RPMI7951 (cell line): ENCODE results near the gene BCAS3. TPM values are rescaled to one million over a fixed set of nuclear protein-coding genes. Genes with fewer than 3 reads are reported as not detected.

ENCODE experiments used
- DNase-seq: peaks from one replicate; pipeline ENCODE4 v3.0.0-alpha.2; 2012; ENCODE audit warnings: low read depth
- total RNA-seq: library from RNA; depleted of rRNA; stranded (reverse); fragments of >200 nt; shearing (Covaris generic); gene quantifications from 2 replicates; pipeline ENCODE4 v1.2.3, GENCODE V29; 2014

The BCAS3 gene
- total RNA-seq, 1 experiment from 2014 or later: 11.2 TPM

DNA sequence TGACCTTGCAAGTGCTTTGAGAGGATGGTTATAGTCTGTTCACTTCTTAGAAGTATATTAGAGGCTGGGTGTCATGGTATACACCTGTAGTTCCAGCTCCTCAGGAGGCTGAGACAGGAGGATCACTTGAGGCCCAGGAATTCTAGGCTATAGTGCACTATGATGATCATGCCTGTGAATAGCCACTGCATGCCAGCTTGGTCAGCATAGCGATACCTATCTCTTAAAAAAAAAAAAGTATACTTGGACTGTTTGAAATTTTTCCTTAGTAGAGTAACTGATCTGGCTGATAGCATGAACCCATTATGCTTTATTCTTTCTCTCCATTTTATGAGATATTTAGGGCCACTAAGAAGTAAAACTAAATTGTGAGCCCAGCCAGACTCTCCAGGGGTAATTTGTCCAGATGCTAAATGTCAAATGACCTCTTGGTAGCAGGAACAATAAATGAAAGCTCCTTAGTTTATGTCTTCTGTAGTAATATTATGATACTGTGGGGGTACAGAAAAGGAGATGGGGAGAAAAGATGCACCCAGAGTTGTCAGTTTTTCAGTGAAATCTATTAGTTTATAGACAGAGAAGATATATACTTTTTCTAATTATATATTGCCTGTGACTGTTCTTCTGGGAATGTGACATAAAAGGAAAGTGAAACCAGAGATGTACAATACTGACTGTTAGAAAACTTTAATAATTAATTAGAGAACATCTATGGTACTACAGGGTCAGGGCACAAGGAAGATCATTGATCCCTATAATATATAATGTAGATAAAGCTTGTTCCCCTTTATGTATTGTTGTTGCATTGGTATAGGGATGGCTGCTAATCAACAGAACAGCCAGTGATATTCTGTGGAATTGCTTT, 386.7 kb downstream of the BCAS3 start:
- peak; percentile 22 for DNase-seq

GRCh38 chr17:61065263-61065773, 387.7 kb downstream of the BCAS3 start:
- DNase-seq: peak; percentile 43

DNA sequence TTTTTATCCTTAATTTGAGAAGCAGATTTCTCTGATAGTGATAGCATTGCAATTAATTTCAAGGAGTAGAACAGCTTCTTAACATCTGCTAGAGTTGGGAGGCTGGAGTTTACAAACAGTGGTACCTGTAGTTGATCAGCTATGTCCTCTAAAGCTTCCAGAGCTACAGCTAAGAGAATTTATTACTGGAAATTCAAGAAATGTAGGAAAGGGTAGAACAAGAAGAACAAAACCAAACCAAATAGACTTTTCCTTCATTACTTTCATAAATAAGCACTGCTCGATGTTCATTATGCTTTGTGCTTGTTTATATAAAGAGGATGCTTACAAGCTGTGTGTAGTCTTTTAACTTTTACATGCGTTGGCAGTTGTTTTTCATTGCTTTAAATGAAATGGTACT, 388.4 kb downstream of the BCAS3 start:
- DNase-seq: no peak

- DNase-seq: no peak
These were observed 393.0 kb downstream of the BCAS3 start for GRCh38 chr17:61070649-61071048.

DNA sequence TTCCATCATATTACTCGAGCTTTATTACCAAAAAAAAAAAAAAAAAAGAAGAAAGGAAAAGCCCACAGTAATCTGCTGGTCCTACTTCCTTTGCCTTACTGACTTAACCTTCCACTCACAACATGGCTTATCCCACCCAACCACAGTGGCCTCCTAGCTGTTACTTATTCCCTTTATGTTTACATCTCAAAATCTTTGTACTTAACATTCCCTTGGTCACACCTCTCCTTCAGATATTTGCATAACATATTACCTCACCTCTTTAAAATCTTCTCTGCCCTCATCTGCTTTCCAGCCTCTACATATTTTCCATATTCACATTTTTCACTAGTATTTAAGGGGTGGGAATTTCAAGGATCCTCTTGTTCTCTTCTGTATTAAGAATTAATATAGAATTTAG, 395.0 kb downstream of the BCAS3 start:
- no peak for DNase-seq

DNA sequence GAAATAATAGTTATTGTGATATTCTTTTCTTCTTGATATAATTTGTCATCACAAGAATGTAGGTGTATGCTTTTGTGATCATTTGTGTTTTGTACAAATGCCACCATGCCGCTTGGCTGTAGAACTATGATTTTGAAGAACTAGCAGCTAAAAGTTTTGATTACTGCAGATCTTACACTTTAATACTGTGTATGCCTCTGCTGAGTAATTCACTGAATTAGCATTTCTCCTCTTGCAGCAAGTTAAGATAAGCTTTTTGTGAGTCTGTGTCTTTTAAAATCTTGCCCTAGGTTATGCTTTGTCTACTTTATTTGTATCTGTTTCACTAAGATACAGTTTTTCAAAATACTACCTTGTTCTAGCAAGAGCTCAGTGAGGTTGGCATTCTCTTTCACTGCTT, 395.5 kb downstream of the BCAS3 start:
- DNase-seq: no peak

- DNase-seq: no peak
These were observed 396.3 kb downstream of the BCAS3 start for GRCh38 chr17:61073799-61074513.

DNA sequence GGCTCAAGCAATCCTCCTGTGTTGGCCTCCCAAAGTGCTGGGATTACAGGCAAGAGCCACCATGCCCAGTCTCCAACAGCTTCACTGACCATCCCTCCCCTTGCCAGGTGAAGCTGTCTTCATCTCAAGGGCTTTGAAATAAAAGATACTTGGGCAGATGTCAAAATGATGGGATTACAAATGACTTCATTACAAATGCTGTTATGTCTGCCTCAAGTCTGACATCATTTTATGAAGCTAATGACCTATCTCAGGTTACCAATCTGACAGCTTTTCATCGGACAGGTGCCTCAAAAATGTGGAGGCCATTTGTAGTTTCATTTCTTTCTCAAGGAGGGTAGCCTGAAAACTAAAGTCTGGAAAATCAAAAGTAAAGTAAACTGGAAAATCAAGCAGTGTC, 398.3 kb downstream of the BCAS3 start:
- DNase-seq: no peak

- DNase-seq: no peak
These were observed 399.0 kb downstream of the BCAS3 start for GRCh38 chr17:61076621-61077031.

DNA sequence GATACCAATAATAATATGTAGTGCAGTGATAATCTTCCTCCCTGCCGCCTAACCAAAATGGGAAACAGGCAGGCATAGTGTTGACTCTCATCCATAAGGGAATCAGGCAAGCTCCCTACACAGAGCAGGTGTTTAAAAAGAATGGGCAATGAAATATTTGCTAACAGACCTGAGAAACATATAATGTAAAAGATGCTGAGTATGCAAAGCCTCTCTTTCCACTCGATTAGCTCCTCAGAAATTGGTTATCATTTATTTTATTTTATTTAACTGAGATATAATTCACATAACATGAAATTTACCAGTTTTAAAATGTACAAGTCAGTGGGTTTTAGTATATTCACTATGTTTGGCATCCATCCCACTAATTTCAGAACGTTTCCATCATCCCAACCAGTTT, 404.3 kb downstream of the BCAS3 start:
- DNase-seq: no peak

DNA sequence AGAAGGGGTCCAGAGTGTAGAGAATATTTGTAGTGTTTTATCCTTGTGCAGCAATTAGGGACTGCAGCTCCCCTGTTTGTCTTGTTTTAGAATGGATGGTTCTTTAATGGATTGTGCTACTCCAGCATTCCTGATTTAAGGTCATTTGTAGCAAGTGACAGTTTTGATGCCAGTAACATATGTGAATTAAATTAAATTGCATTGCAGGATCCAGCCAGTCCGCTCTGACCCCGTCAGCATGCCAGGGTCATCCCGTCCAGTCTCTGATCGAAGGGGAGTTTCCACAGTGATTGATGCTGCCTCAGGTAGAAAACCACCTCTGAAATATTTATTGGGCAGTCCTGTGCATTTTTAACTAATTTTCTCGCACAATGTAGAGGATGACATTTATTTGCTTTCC, 406.6 kb downstream of the BCAS3 start:
- no peak for DNase-seq

GRCh38 chr17:61087024-61087423, 409.4 kb downstream of the BCAS3 start:
- no peak for DNase-seq

DNA sequence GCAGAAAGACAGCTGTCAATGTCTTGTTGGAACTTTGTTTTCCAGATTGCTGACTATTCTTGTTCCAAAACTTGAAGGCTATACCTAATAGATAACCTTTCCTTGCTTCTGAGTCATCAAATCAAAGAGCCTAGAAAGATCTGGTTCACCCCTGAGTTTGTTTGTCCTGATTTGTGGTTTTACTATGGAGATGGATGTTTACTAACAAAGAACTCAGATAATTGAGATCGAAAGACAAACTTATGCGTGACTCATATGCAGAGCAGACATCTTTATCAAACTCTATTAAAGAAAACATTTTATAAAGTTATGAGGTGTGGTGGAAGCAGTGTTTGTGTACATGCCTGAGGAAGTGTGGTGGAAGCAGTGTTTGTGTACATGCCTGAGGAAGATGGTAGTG, 410.9 kb downstream of the BCAS3 start:
- DNase-seq: no peak

DNA sequence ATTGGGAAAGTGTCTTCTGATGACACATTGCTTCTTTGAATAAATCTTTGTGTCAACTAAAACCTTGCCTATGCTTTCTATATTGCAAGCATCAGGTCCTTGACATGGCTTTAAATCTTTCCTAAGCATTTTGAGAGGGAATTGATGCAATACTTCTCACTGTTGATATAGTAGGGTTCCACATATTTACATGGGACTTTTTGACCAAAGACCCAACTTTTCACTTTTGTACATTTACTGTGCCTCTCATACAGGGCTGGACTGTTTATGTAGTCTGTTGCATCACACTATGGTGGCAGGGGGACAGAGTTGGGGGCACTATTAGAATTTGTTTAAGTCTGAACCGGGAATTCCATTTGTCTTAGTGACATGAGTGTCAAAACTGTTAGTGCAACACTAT, 413.4 kb downstream of the BCAS3 start:
- DNase-seq: no peak

GRCh38 chr17:61097781-61098180, 420.1 kb downstream of the BCAS3 start:
- DNase-seq: peak; percentile 15

DNA sequence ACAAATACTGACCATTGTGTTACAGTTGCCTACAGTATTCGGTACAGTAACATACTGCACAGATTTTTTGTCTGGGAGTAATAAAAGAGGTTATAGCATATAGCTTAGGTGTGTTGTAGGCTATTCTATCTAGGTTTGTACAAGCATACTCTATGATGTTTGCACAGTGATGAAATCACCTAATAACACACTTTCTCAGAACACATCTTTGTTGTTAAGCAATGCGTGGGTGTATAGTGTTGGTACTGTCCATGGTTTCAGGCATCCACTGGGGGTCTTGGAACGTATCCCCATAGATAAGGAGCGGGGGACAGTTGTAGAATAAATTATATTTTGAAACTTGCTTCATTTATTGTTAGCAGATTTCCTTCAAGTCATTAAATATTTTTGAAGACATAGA, 428.7 kb downstream of the BCAS3 start:
- DNase-seq: no peak

- no peak for DNase-seq
These were observed 438.9 kb downstream of the BCAS3 start for GRCh38 chr17:61116577-61116976.

- no peak for DNase-seq
These were observed 440.3 kb downstream of the BCAS3 start for GRCh38 chr17:61117983-61118382.

GRCh38 chr17:61118871-61119270, 441.2 kb downstream of the BCAS3 start:
- no peak for DNase-seq

DNA sequence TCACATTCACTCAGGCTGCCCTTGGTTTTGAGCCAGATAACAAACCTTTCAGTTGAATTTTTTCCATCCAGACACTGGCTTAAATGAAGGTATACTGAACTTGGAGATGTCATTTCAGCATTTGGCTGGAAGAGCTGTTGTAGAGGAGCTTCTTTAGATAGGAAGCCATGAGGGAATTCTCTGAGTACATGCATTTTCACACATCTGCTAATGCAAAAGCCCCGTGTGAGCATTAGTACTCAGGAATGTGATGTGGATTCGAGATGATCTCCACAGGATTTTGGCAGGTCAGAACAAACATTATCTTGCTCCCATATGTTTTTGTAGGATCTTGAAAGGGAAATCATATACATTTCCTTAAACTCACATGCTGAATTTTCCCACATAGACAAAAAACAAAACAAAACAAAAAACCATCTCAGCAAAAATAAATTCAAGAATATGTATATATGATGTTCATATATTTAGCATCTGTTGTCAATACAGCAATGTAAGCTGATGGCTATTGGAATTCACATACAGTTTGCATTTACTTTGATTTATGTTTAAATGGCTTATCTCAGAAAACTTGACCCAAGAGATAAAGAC, 444.8 kb downstream of the BCAS3 start:
- DNase-seq: no peak

DNA sequence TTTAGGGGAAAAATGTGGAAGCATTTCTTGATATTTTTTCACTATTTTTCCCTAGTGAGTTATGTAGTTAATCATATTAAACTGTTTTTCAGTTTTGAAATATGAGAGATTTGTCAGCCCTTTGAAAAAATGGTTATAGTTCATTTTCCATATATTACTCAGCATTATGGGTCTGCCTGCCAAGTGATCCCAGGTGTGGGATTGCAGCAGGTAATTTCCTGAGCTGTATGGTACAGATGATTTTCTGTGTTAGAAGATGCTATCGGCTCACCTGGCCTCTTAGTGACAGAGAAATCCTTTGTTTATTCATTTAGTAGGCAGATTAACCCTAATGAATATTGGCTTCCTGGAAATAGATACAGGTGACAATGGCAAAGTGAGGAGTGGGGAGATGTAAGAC, 446.9 kb downstream of the BCAS3 start:
- no peak for DNase-seq

GRCh38 chr17:61126473-61127249, 449.0 kb downstream of the BCAS3 start:
- DNase-seq: no peak
